HG02623 (cell line): ENCODE measurements around the gene CST9.
"Not testable (repeated sequence)": the region's sequence is repeated elsewhere in the genome, so short reads cannot be mapped to it uniquely, and the experiment has no call there.

Source experiments
- ATAC-seq: cut with Tn5 transposase; IDR thresholded peaks from one replicate; pipeline ENCODE4 v1.9.1; 2021; ENCODE audit warnings: moderate library complexity; ENCODE audit not compliant: unreplicated experiment

Gene CST9

GRCh38 chr20:23588434-23589403 lies 17.0 kb downstream of the CST9 start:
- no peak for ATAC-seq

- no peak for ATAC-seq
These were observed 18.1 kb downstream of the CST9 start for GRCh38 chr20:23587631-23588030.

GRCh38 chr20:23586735-23587525 lies 18.8 kb downstream of the CST9 start:
- no peak for ATAC-seq

- ATAC-seq: no peak
These were observed 19.6 kb downstream of the CST9 start for GRCh38 chr20:23585808-23586734.

- no peak for ATAC-seq
These were observed 20.3 kb downstream of the CST9 start for GRCh38 chr20:23585449-23585807.

GRCh38 chr20:23584434-23585199 lies 21.1 kb downstream of the CST9 start:
- no peak for ATAC-seq

GRCh38 chr20:23583526-23583925 lies 22.2 kb downstream of the CST9 start:
- no peak for ATAC-seq

GRCh38 chr20:23582293-23582692 lies 23.4 kb downstream of the CST9 start:
- no peak for ATAC-seq

GRCh38 chr20:23581833-23582232 lies 23.9 kb downstream of the CST9 start:
- not testable (repeated sequence) for ATAC-seq

GRCh38 chr20:23574977-23575376 lies 30.7 kb downstream of the CST9 start:
- ATAC-seq: no peak

GRCh38 chr20:23570178-23570760 lies 35.4 kb downstream of the CST9 start:
- no peak for ATAC-seq

- no peak for ATAC-seq
These were observed 36.1 kb downstream of the CST9 start for GRCh38 chr20:23569570-23569969.

- no peak for ATAC-seq
These were observed 36.8 kb downstream of the CST9 start for GRCh38 chr20:23568971-23569330.

GRCh38 chr20:23568320-23568970 lies 37.3 kb downstream of the CST9 start, which contains the start of gene CST9L:
Gene CST9L (minus strand): TSS chr20:23568484. CDS start chr20:23568450, 34 bp downstream.
- no peak for ATAC-seq

- ATAC-seq: no peak
These were observed 39.4 kb downstream of the CST9 start for GRCh38 chr20:23566199-23566932.

GRCh38 chr20:23565503-23566045 lies 40.1 kb downstream of the CST9 start:
- no peak for ATAC-seq

GRCh38 chr20:23564927-23565326 lies 40.8 kb downstream of the CST9 start:
- ATAC-seq: no peak

- ATAC-seq: no peak
These were observed 42.9 kb downstream of the CST9 start for GRCh38 chr20:23562721-23563342.
